ENCODE results near the gene ERBB4.
"Not testable (repeated sequence)": the region's sequence is repeated elsewhere in the genome, so short reads cannot be mapped to it uniquely, and the experiment has no call there.

The ERBB4 gene

GRCh38 chr2:212299943-212300342, 238.7 kb downstream of the ERBB4 start:
- no peak for DNase-seq (ENCODE audit: low read depth)

- DNase-seq (ENCODE audit: low read depth): no peak
Observed at GRCh38 chr2:212299333-212299732, 239.3 kb downstream of the ERBB4 start.

- DNase-seq (ENCODE audit: low read depth): no peak
Observed at GRCh38 chr2:212295571-212295970, 243.0 kb downstream of the ERBB4 start.

- DNase-seq (ENCODE audit: low read depth): no peak
Observed at GRCh38 chr2:212294816-212295215, 243.8 kb downstream of the ERBB4 start.

GRCh38 chr2:212289301-212289700, 249.3 kb downstream of the ERBB4 start:
- DNase-seq (ENCODE audit: low read depth): no peak

- no peak for DNase-seq (ENCODE audit: low read depth)
Observed at GRCh38 chr2:212288308-212288707, 250.3 kb downstream of the ERBB4 start.

GRCh38 chr2:212284166-212284565, 254.4 kb downstream of the ERBB4 start:
- DNase-seq (ENCODE audit: low read depth): no peak

- no peak for DNase-seq (ENCODE audit: low read depth)
Observed at GRCh38 chr2:212282671-212283261, 255.8 kb downstream of the ERBB4 start.

GRCh38 chr2:212276813-212277212, 261.8 kb downstream of the ERBB4 start:
- no peak for DNase-seq (ENCODE audit: low read depth)

GRCh38 chr2:212274215-212274614, 264.4 kb downstream of the ERBB4 start:
- no peak for DNase-seq (ENCODE audit: low read depth)

GRCh38 chr2:212271583-212271982, 267.0 kb downstream of the ERBB4 start:
- DNase-seq (ENCODE audit: low read depth): no peak

- DNase-seq (ENCODE audit: low read depth): no peak
Observed at GRCh38 chr2:212269005-212269404, 269.6 kb downstream of the ERBB4 start.

- no peak for DNase-seq (ENCODE audit: low read depth)
Observed at GRCh38 chr2:212266297-212266696, 272.3 kb downstream of the ERBB4 start.

- no peak for DNase-seq (ENCODE audit: low read depth)
Observed at GRCh38 chr2:212265777-212266176, 272.8 kb downstream of the ERBB4 start.

GRCh38 chr2:212264187-212264586, 274.4 kb downstream of the ERBB4 start:
- DNase-seq (ENCODE audit: low read depth): no peak

GRCh38 chr2:212259226-212259625, 279.4 kb downstream of the ERBB4 start:
- no peak for DNase-seq (ENCODE audit: low read depth)

- DNase-seq (ENCODE audit: low read depth): no peak
Observed at GRCh38 chr2:212254339-212254738, 284.3 kb downstream of the ERBB4 start.

- DNase-seq (ENCODE audit: low read depth): no peak
Observed at GRCh38 chr2:212249451-212249850, 289.2 kb downstream of the ERBB4 start.

GRCh38 chr2:212245880-212246279, 292.7 kb downstream of the ERBB4 start:
- no peak for DNase-seq (ENCODE audit: low read depth)

- DNase-seq (ENCODE audit: low read depth): no peak
Observed at GRCh38 chr2:212242724-212243123, 295.9 kb downstream of the ERBB4 start.

GRCh38 chr2:212238152-212238551, 300.4 kb downstream of the ERBB4 start:
- not testable (repeated sequence) for DNase-seq (ENCODE audit: low read depth)

GRCh38 chr2:212237350-212238095, 301.1 kb downstream of the ERBB4 start:
- DNase-seq (ENCODE audit: low read depth): no peak

GRCh38 chr2:212228743-212229171, 309.8 kb downstream of the ERBB4 start:
- DNase-seq (ENCODE audit: low read depth): no peak

GRCh38 chr2:212227755-212228154, 310.8 kb downstream of the ERBB4 start:
- DNase-seq (ENCODE audit: low read depth): no peak

Measured in activated T-helper 9 cell treated with anti-CD3 and anti-CD28 coated beads, Interleukin-2, amount 50 U/mL, for 16 hours (primary cell).